Activated CD4-positive, alpha-beta T cell treated with anti-CD3 and anti-CD28 coated beads, Interleukin-2, amount 10 ng/mL, durations not matched to agents 7 days and 5 days (primary cell): ENCODE results near the gene SINHCAF. TPM values are rescaled to one million over a fixed set of nuclear protein-coding genes. Genes with fewer than 3 reads are reported as not detected.

Experiments used
- CTCF ChIA-PET: fragments of 350-600 bp; sonication (Branson Sonifier 250); formaldehyde crosslinking; loops from one replicate; lab custom pipeline; 2021; ENCODE audit warnings: antibody characterized with exemption; lab: Charles Lee
- POLR2A ChIA-PET: fragments of 350-600 bp; sonication (Branson Sonifier 250); formaldehyde crosslinking; loops from one replicate; lab custom pipeline; 2021; ENCODE audit warnings: antibody characterized with exemption; lab: Charles Lee
- DNase-seq: peaks from one replicate; pipeline ENCODE4 v3.0.0-alpha.2; 2020
- H3K27ac Mint-ChIP-seq: one replicate; pipeline ENCODE4 v1.8.0; 2021; ENCODE audit warnings: mild to moderate bottlenecking, moderate library complexity, mixed read lengths
- H3K27me3 Mint-ChIP-seq: one replicate; pipeline ENCODE4 v1.8.0; 2021; ENCODE audit warnings: mixed read lengths
- H3K36me3 Mint-ChIP-seq: one replicate; pipeline ENCODE4 v1.8.0; 2021; ENCODE audit warnings: low read depth, mixed read lengths
- H3K4me1 Mint-ChIP-seq: one replicate; pipeline ENCODE4 v1.8.0; 2021; ENCODE audit warnings: mixed read lengths
- H3K4me3 Mint-ChIP-seq: one replicate; pipeline ENCODE4 v1.8.0; 2021; ENCODE audit warnings: mild to moderate bottlenecking, moderate library complexity, mixed read lengths
- H3K9me3 Mint-ChIP-seq: one replicate; pipeline ENCODE4 v1.8.0; 2021; ENCODE audit warnings: mixed read lengths
- total RNA-seq, 2 experiments: library from RNA; stranded (reverse); gene quantifications; one replicate each; pipeline ENCODE4 v1.2.3, GENCODE V29; 2021

The SINHCAF gene
- total RNA-seq, 2 experiments from 2014 or later, result 91.3 to 92.3 TPM

- Mint-ChIP-seq H3K27me3 (no peaks in the 10 kb centered on the region), H3K4me1 (peaks cover 63% of the 10 kb centered on the region)
These were observed 10.8 kb downstream of the SINHCAF start for GRCh38 chr12:31315044-31315715.

DNA sequence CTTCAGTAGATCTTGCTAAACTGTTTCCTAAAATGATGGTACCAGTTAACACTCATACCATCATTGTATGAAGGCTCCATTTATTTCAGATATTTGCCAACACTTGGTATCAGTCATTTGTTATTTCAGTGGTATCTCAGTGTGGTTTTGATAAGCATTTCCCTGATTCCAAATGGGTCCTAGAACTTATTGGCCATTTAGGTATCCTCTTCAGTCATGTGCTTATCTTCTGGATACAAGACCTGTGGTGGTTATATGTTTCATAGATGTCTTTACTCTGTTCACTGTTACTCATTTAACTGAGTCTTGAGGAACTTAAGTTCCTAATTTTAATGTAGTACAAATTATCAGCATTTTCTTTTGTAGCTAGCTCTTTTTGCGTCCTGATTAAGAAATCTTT is 13.5 kb downstream of the SINHCAF start:
- Mint-ChIP-seq H3K27me3 (no peaks in the 10 kb centered on the region), H3K4me1 (peaks cover 40% of the 10 kb centered on the region), H3K4me3 (no peak overlapping the region), H3K27ac (no peak overlapping the region), H3K9me3 (peaks cover 24% of the 10 kb centered on the region), H3K36me3 (peaks cover 61% of the 10 kb centered on the region)
- DNase-seq, result no peak
- ChIA-PET CTCF (no interaction called here), POLR2A (no interaction called here)

More at GRCh38 chr12:31315044-31315715, 10.8 kb downstream of the SINHCAF start:
- Mint-ChIP-seq H3K4me3 (no peak overlapping the region), H3K9me3 (peaks cover 23% of the 10 kb centered on the region), H3K27ac (no peak overlapping the region), H3K36me3 (peaks cover 41% of the 10 kb centered on the region)
- ChIA-PET POLR2A (no interaction called here), CTCF (interaction anchor here (0.5 kb wide), 1 partner anchor 338 kb away, joined by 4 read pairs; no protein-coding TSS in a partner anchor)
- DNase-seq, result no peak

GRCh38 chr12:31311634-31312258 is 14.2 kb downstream of the SINHCAF start:
- H3K36me3 Mint-ChIP-seq, result peaks cover 63% of the 10 kb centered on the region
- DNase-seq, result no peak
- no peak overlapping the region for H3K27ac Mint-ChIP-seq
- POLR2A ChIA-PET, result no interaction called here
- CTCF ChIA-PET, result no interaction called here
- H3K4me3 Mint-ChIP-seq, result no peak overlapping the region
- peaks cover 33% of the 10 kb centered on the region for H3K4me1 Mint-ChIP-seq
- no peaks in the 10 kb centered on the region for H3K27me3 Mint-ChIP-seq
- peaks cover 24% of the 10 kb centered on the region for H3K9me3 Mint-ChIP-seq

DNA sequence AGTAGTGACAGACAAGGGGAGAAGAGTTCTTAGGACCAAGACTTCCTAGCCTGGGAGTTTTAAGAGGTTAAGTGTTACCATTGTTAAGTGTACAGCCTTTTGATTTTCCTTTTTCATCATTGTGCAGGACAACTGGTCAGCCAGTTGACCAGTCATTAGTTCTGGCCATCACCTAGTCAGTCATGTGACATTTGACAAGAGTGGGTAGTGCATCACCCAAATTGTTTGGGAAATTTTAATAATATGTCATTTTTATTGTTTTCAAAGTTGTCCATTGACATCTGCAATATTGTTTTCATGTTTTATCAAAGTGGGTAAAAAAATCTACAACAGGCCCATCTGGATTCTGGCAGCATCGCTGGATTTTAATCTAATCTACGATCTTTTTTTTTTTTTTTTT is 15.5 kb downstream of the SINHCAF start:
- Mint-ChIP-seq H3K9me3 (peaks cover 24% of the 10 kb centered on the region), H3K4me3 (no peak overlapping the region), H3K36me3 (peaks cover 68% of the 10 kb centered on the region), H3K27me3 (no peaks in the 10 kb centered on the region), H3K27ac (no peak overlapping the region), H3K4me1 (peaks cover 28% of the 10 kb centered on the region)
- ChIA-PET CTCF (no interaction called here), POLR2A (no interaction called here)
- no peak for DNase-seq

- peaks cover 71% of the 10 kb centered on the region for H3K36me3 Mint-ChIP-seq
- peaks cover 16% of the 10 kb centered on the region for H3K4me1 Mint-ChIP-seq
- POLR2A ChIA-PET, result no interaction called here
- H3K9me3 Mint-ChIP-seq, result peaks cover 21% of the 10 kb centered on the region
- CTCF ChIA-PET, result interaction anchor here (0.5 to 1.2 kb wide), 2 partner anchors 12 to 263 kb away, joined by 3 to 4 read pairs; no protein-coding TSS in a partner anchor
- H3K27ac Mint-ChIP-seq, result no peak overlapping the region
- H3K27me3 Mint-ChIP-seq, result no peaks in the 10 kb centered on the region
- DNase-seq, result no peak
- no peak overlapping the region for H3K4me3 Mint-ChIP-seq
These were observed 16.7 kb downstream of the SINHCAF start for GRCh38 chr12:31309279-31309678.

GRCh38 chr12:31308116-31308515 is 17.8 kb downstream of the SINHCAF start:
- DNase-seq, result no peak

DNA sequence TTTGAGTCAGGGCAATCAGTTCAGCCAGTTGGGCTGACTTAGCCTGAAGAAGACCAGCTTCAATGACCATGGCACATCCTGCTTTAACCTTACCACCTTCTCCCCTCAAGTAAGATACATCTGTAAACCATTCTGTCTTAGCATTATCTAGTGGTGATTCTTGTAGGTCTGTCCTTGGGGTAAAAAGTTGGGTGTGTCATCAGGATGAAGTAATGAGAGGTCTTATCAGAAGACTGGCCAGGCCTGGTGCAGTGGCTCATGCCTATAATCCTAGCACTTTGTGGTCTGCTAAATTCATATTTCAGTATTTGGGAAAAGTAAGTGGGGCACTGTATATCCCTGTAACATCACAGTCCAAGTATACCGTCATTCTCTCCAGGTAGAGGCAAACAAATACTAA is 19.1 kb downstream of the SINHCAF start:
- H3K4me1 Mint-ChIP-seq, result peaks cover 8% of the 10 kb centered on the region
- H3K27me3 Mint-ChIP-seq, result no peaks in the 10 kb centered on the region
- no peak for DNase-seq
- no peak overlapping the region for H3K4me3 Mint-ChIP-seq
- no peak overlapping the region for H3K27ac Mint-ChIP-seq
- peaks cover 79% of the 10 kb centered on the region for H3K36me3 Mint-ChIP-seq
- CTCF ChIA-PET, result interaction anchor here (2.2 kb wide), 1 partner anchor 14 kb away, joined by 6 read pairs; no protein-coding TSS in a partner anchor
- peaks cover 12% of the 10 kb centered on the region for H3K9me3 Mint-ChIP-seq
- POLR2A ChIA-PET, result no interaction called here

More at GRCh38 chr12:31308116-31308515, 17.8 kb downstream of the SINHCAF start:
- Mint-ChIP-seq H3K36me3 (peaks cover 77% of the 10 kb centered on the region), H3K27ac (no peak overlapping the region), H3K4me1 (peaks cover 13% of the 10 kb centered on the region), H3K27me3 (no peaks in the 10 kb centered on the region), H3K4me3 (no peak overlapping the region), H3K9me3 (peaks cover 19% of the 10 kb centered on the region)
- ChIA-PET CTCF (interaction anchor here (1.2 kb wide), 1 partner anchor 11 kb away, joined by 3 read pairs; no protein-coding TSS in a partner anchor), POLR2A (no interaction called here)

DNA sequence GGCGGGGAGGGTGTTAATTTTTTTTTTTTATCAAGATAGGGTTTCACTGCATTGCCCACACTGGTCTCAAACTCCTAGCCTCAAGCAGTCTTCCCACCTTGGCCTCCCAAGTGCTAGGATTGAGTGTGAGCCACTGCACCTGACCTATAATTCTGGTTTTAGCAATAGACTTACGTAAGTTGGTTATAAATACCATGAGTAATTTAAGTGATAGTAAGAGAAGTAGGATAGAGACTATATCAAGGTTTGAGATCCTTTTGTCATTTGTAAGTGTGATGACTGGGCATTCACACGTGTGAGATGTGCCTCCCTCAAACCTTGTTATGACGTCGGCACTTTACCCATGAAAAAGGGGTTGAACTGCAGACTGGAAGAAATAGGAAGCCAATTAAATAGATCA is 22.5 kb downstream of the SINHCAF start:
- Mint-ChIP-seq H3K4me1 (peaks cover 15% of the 10 kb centered on the region), H3K27me3 (no peaks in the 10 kb centered on the region), H3K27ac (no peak overlapping the region), H3K36me3 (peaks cover 64% of the 10 kb centered on the region), H3K4me3 (no peak overlapping the region), H3K9me3 (no peaks in the 10 kb centered on the region)
- DNase-seq, result no peak
- CTCF ChIA-PET, result no interaction called here
- POLR2A ChIA-PET, result no interaction called here

- CTCF ChIA-PET, result interaction anchor here (0.6 to 1.1 kb wide), 2 partner anchors 22 to 29 kb away, joined by 3 read pairs; no protein-coding TSS in a partner anchor
- no peak for DNase-seq
- H3K27ac Mint-ChIP-seq, result no peak overlapping the region
- H3K4me1 Mint-ChIP-seq, result peaks cover 19% of the 10 kb centered on the region
- POLR2A ChIA-PET, result no interaction called here
- no peaks in the 10 kb centered on the region for H3K27me3 Mint-ChIP-seq
- no peaks in the 10 kb centered on the region for H3K9me3 Mint-ChIP-seq
- peaks cover 57% of the 10 kb centered on the region for H3K36me3 Mint-ChIP-seq
- H3K4me3 Mint-ChIP-seq, result no peak overlapping the region
These were observed 24.6 kb downstream of the SINHCAF start for GRCh38 chr12:31301311-31301710.

DNA sequence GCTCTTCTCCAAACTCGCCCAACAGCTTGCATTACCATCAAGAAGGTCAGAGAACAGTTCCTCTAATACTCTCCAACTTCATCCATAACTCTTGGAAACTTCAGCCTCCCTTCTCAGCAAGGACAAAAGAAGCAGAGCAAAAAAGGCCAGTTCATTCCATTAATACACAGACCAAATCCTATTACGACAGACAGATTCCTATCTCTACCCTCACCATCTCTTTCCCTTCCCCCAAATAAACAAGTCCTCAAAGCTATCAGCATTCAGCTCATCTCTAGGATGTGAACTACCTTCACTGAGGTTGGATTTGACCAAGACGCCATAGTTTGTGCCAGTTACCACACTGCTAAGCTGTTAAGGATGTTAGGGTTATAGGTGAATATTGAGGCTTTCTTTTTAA is 25.2 kb downstream of the SINHCAF start:
- no peak overlapping the region for H3K4me3 Mint-ChIP-seq
- peaks cover 19% of the 10 kb centered on the region for H3K4me1 Mint-ChIP-seq
- CTCF ChIA-PET, result interaction anchor here (0.6 kb wide), 2 partner anchors 37 to 352 kb away, joined by 3 to 4 read pairs; no protein-coding TSS in a partner anchor
- no peaks in the 10 kb centered on the region for H3K27me3 Mint-ChIP-seq
- H3K36me3 Mint-ChIP-seq, result peaks cover 57% of the 10 kb centered on the region
- no peaks in the 10 kb centered on the region for H3K9me3 Mint-ChIP-seq
- no peak for DNase-seq
- H3K27ac Mint-ChIP-seq, result no peak overlapping the region
- POLR2A ChIA-PET, result no interaction called here

DNA sequence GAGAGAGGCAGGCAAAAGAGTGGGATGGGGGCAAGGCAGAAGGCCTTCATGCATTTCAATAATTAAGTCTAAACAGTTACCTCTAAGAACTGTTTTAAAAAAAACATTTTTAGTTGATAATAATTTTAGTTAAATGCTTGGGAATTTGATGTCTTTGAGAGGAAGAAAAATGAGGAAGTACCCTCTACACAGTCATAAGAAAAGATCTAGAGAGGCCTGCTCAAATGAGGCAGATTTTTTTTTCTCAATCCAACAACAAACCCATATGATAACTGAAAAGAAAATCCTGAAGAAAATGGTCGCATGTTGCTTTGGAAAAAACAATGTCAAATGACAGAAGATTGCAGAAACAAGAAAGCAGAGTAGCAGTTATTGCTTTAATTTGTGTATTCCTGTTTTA is 25.6 kb downstream of the SINHCAF start:
- Mint-ChIP-seq H3K4me3 (no peak overlapping the region), H3K4me1 (peaks cover 19% of the 10 kb centered on the region), H3K9me3 (no peaks in the 10 kb centered on the region), H3K27me3 (no peaks in the 10 kb centered on the region), H3K36me3 (peaks cover 55% of the 10 kb centered on the region), H3K27ac (no peak overlapping the region)
- CTCF ChIA-PET, result interaction anchor here (0.6 kb wide), 2 partner anchors 37 to 352 kb away, joined by 3 to 4 read pairs; no protein-coding TSS in a partner anchor
- no peak for DNase-seq
- POLR2A ChIA-PET, result no interaction called here

GRCh38 chr12:31298922-31299321 is 27.0 kb downstream of the SINHCAF start:
- Mint-ChIP-seq H3K27ac (no peak overlapping the region), H3K4me3 (no peak overlapping the region), H3K27me3 (no peaks in the 10 kb centered on the region), H3K36me3 (peaks cover 47% of the 10 kb centered on the region), H3K9me3 (no peaks in the 10 kb centered on the region), H3K4me1 (peaks cover 23% of the 10 kb centered on the region)
- no peak for DNase-seq
- POLR2A ChIA-PET, result no interaction called here
- CTCF ChIA-PET, result interaction anchor here (1.0 kb wide), 1 partner anchor 24 kb away, joined by 3 read pairs; no protein-coding TSS in a partner anchor

DNA sequence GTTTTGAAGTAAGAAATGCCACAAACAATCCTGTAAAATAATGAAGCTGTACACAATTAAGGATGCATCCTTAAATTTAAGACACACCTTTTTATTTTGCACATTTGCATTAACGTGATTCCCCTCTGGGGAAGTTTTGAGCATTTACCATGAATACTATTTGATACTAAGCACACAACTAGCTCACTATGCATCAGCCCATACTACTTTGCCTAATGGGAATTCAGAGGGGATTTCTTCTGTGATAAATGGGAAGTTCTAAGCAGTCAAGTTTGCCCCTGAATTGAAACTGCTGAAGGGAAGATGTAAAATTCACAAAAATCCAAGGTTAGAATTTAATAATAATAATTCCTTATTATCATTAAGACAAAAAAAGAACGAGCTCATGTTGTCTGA is 27.4 kb downstream of the SINHCAF start:
- Mint-ChIP-seq H3K27ac (no peak overlapping the region), H3K4me3 (no peak overlapping the region), H3K9me3 (no peaks in the 10 kb centered on the region), H3K27me3 (no peaks in the 10 kb centered on the region), H3K4me1 (peaks cover 25% of the 10 kb centered on the region), H3K36me3 (peaks cover 46% of the 10 kb centered on the region)
- ChIA-PET POLR2A (no interaction called here), CTCF (interaction anchor here (1.0 kb wide), 1 partner anchor 25 kb away, joined by 3 read pairs; no protein-coding TSS in a partner anchor)
- DNase-seq, result no peak
